Spleen (tissue), 11 donors: ENCODE data around the gene C12orf57. TPM values are rescaled to one million over a fixed set of nuclear protein-coding genes. Genes with fewer than 3 reads are reported as not detected.
A peak's percentile ranks its signal among the peaks of the same experiment; 100 is the strongest.

Experiments used
- DNase-seq: peaks from one replicate; pipeline ENCODE4 v3.0.0-alpha.2; 2020
- H3K27ac ChIP-seq, 8 donors: fragments of 200-600 bp; sonication (generic) in 7 of 8; 1 replicate in 4 of 8; 2 replicates in 4 of 8; pipeline versions ENCODE4 v1.5.0 to v1.8.0; 2016 to 2021; ENCODE audit warnings: inconsistent platforms in 4 of 8, mild to moderate bottlenecking in 4 of 8, moderate library complexity in 1 of 8
- H3K27me3 ChIP-seq, 7 donors: fragments of 200-600 bp; sonication (generic) in 6 of 7; replicated peaks in 1 of 7; 1 replicate in 4 of 7; 2 replicates in 3 of 7; pipeline versions ENCODE4 v1.5.0 to v1.8.0; 2016 to 2021; ENCODE audit warnings: inconsistent platforms in 3 of 7, mild to moderate bottlenecking in 1 of 7
- H3K36me3 ChIP-seq, 6 donors: fragments of 200-600 bp; sonication (generic) in 5 of 6; 1 replicate in 4 of 6; 2 replicates in 2 of 6; pipeline versions ENCODE4 v1.5.0 to v1.8.0; 2016 to 2021; ENCODE audit warnings: inconsistent platforms in 2 of 6
- H3K4me1 ChIP-seq, 6 donors: fragments of 200-600 bp; sonication (generic) in 5 of 6; 1 replicate in 3 of 6; 2 replicates in 3 of 6; pipeline versions ENCODE4 v1.5.0 to v1.8.0; 2016 to 2021; ENCODE audit warnings: inconsistent platforms in 3 of 6
- H3K4me3 ChIP-seq, 8 donors: fragments of 200-600 bp; sonication (generic) in 7 of 8; 1 replicate in 4 of 8; 2 replicates in 4 of 8; pipeline versions ENCODE4 v1.5.0 to v1.8.0; 2016 to 2021; ENCODE audit warnings: inconsistent platforms in 4 of 8, mild to moderate bottlenecking in 4 of 8, moderate library complexity in 2 of 8
- H3K9me3 ChIP-seq, 8 donors: fragments of 200-600 bp; sonication (generic) in 7 of 8; 1 replicate in 4 of 8; 2 replicates in 4 of 8; pipeline versions ENCODE4 v1.5.0 to v1.8.0; 2016 to 2021; ENCODE audit warnings: inconsistent platforms in 4 of 8
- CTCF ChIP-seq, 11 experiments: fragments of 200-600 bp in 7 of 11; fragments of 450-650 bp in 4 of 11; sonication (generic) in 4 of 11; IDR thresholded peaks in 8 of 11; conservative IDR thresholded peaks in 3 of 11; 1 replicate in 7 of 11; 2 replicates in 4 of 11; pipeline versions ENCODE4 v1.4.0 to v1.8.0; 2016 to 2021; ENCODE audit warnings: antibody characterized with exemption in 11 of 11, inconsistent platforms in 4 of 11, mild to moderate bottlenecking in 1 of 11
- POLR2A ChIP-seq, 3 donors: fragments of 450-650 bp; IDR thresholded peaks; one replicate each; pipeline ENCODE4 v1.5.1; 2017; ENCODE audit warnings: antibody characterized with exemption in 3 of 3, mild to moderate bottlenecking in 1 of 3
- POLR2AphosphoS5 ChIP-seq, 3 donors: sonication (generic); formaldehyde crosslinking; IDR thresholded peaks; one replicate each; pipeline ENCODE4 v1.5.1; 2017; ENCODE audit warnings: antibody characterized with exemption in 3 of 3
- WGBS, 5 donors: extraction: QIAGEN DNeasy Blood & Tissue Kit in 3 of 5; methylation state at CpG; one replicate each; pipeline versions ENCODE4 v1.1.5 to v1.1.7; 2013 to 2018; 5-methylcytosine and 5-hydroxymethylcytosine counted together
- intact Hi-C: fragments of 100-400 bp; cut with DNase I; formaldehyde crosslinking; loops from one replicate; pipeline ENCODE4 v1.15.0; 2023; ENCODE audit warnings: low total_unique reads
- polyA plus RNA-seq, 3 donors: library from polyadenylated mRNA; stranded (reverse); fragments of 200-250 nt; gene quantifications; one replicate each; pipeline ENCODE4 v1.2.1, GENCODE V29; 2013
- total RNA-seq, 7 donors: library from RNA; depleted of rRNA in 3 of 7; stranded (reverse); fragments of >200 nt in 3 of 7; fragmentation: NEBNext Ultra II Directional in 4 of 7; extraction: Animal tissue kit (Norgen Biotek cat#: 25700) in 4 of 7; gene quantifications; one replicate each; pipeline versions ENCODE4 v1.1.0 to v1.2.1, GENCODE V29; 2016 to 2021
- donor health status: healthy with polysubstance abuse.
- donor health status: DM: no; HTN: no; CAD: no; lungs with moderate emphysema.
- donor health status: DM: no; HTN: no; CAD: no.
- donor health status: Bipolar disorder and iron deficiency.
- donor health status: healthy.
- donor health status: DM: no; HTN: no; CAD: no.
- donor health status: DM: yes; HTN: yes; CAD: no.

The C12orf57 gene
- total and polyA plus RNA-seq, 10 donors, result 79.2 to 364 (median 212) TPM

GRCh38 chr12:6948873-6949594 is 5.2 kb downstream of the C12orf57 start:
- H3K4me1 ChIP-seq, result peaks cover 47 to 92% (median 83%) of the 10 kb centered on the region in 6 donors
- H3K27me3 ChIP-seq, result no peaks in the 10 kb centered on the region
- TF ChIP-seq POLR2A (IDR thresholded peaks at IDR 0.05) (no peak), CTCF (IDR thresholded peaks at IDR 0.05 in 8 of 11, conservative IDR thresholded peaks at IDR 0.05 in 3 of 11) (peak in 6 of 11 experiments; percentile 13 to 44 (median 22)), POLR2AphosphoS5 (IDR thresholded peaks at IDR 0.05) (peak; percentile 55 to 65 (median 60))
- DNase-seq, result peak; percentile 79
- peak overlapping the region in 2 of 8 donors; percentile 10 to 44 for H3K4me3 ChIP-seq
- WGBS, 5 donors, result 49 to 60% (median 56%) methylated on average over 15 of the region's 15 CpGs
- intact Hi-C loops, result loop anchor here (10.0 kb wide), 1 partner anchor 166 kb away; no protein-coding TSS in a partner anchor
- H3K36me3 ChIP-seq, result peaks cover 0 to 30% (median 0%) of the 10 kb centered on the region in 6 donors
- H3K9me3 ChIP-seq, result no peaks in the 10 kb centered on the region
- peak overlapping the region; percentile 4 to 99 (median 93) for H3K27ac ChIP-seq

- intact Hi-C loops, result no loop called here
- TF ChIP-seq POLR2A (IDR thresholded peaks at IDR 0.05), result no peak
- no peak for TF ChIP-seq POLR2AphosphoS5 (IDR thresholded peaks at IDR 0.05)
- peak in 4 of 11 experiments; percentile 15 to 54 (median 32) for TF ChIP-seq CTCF (IDR thresholded peaks at IDR 0.05 in 8 of 11, conservative IDR thresholded peaks at IDR 0.05 in 3 of 11)
- 14 to 49% (median 45%) methylated on average over 1 of the region's 1 CpG; no CpG with 5 or more reads in 1 of the 5 donors for WGBS, 5 donors
- Histone ChIP-seq H3K27ac (peak overlapping the region; percentile 87 to 99 (median 96)), H3K4me3 (peak overlapping the region in 5 of 8 donors; percentile 70 to 98 (median 89)), H3K4me1 (peaks cover 52 to 92% (median 84%) of the 10 kb centered on the region in 6 donors), H3K27me3 (no peaks in the 10 kb centered on the region), H3K9me3 (no peaks in the 10 kb centered on the region), H3K36me3 (peaks cover 0 to 43% (median 9%) of the 10 kb centered on the region in 6 donors)
- DNase-seq, result peak; percentile 70
Observed at GRCh38 chr12:6950401-6950801, 6.6 kb downstream of the C12orf57 start.

GRCh38 chr12:6950811-6951540 is 7.2 kb downstream of the C12orf57 start, which contains the start of gene PTPN6:
PTPN6 (plus strand) TSS chr12:6951356; CDS start chr12:6951513, 157 bp downstream.
- intact Hi-C loops, result no loop called here
- no peaks in the 10 kb centered on the region for H3K9me3 ChIP-seq
- DNase-seq, result peak; percentile 99
- H3K4me1 ChIP-seq, result peaks cover 51 to 92% (median 84%) of the 10 kb centered on the region in 6 donors
- WGBS, 5 donors, result 11 to 45% (median 22%) methylated on average over 22 to 25 of the region's 25 CpGs
- H3K36me3 ChIP-seq, result peaks cover 0 to 43% (median 14%) of the 10 kb centered on the region in 6 donors
- H3K27me3 ChIP-seq, result no peaks in the 10 kb centered on the region
- TF ChIP-seq POLR2A (IDR thresholded peaks at IDR 0.05) (peak in 2 of 3 donors; percentile 55 to 77), CTCF (IDR thresholded peaks at IDR 0.05 in 8 of 11, conservative IDR thresholded peaks at IDR 0.05 in 3 of 11) (peak in 3 of 11 experiments; percentile 8 to 19 (median 14)), POLR2AphosphoS5 (IDR thresholded peaks at IDR 0.05) (peak; percentile 94 to 98 (median 97))
- H3K4me3 ChIP-seq, result peak within 1 kb of the TSS; percentile 64 to 98 (median 89)
- peak within 1 kb of the TSS; percentile 87 to 99 (median 96) for H3K27ac ChIP-seq
